RWPE2 (cell line): ENCODE results near the gene MOB3C.
"Not testable (repeated sequence)": the region's sequence is repeated elsewhere in the genome, so short reads cannot be mapped to it uniquely, and the experiment has no call there.

Source experiments
- ATAC-seq: fragments of 200-7000 bp; cut with Tn5 transposase; 3 replicates; pipeline ENCODE4 v1.9.1; 2021; ENCODE audit warnings: low read depth
- DNase-seq: peaks from one replicate; pipeline ENCODE4 v3.0.0-alpha.2; 2020; ENCODE audit warnings: low spot score
- H3K27ac ChIP-seq: fragments of 450-650 bp; 2 replicates; pipeline ENCODE4 v1.5.1; 2017; ENCODE audit warnings: mild to moderate bottlenecking; ENCODE audit not compliant: poor library complexity, severe bottlenecking
- H3K27me3 ChIP-seq: fragments of 250-450 bp; sonication (Bioruptor Pico); 2 replicates; pipeline ENCODE4 v1.5.1; 2021; ENCODE audit warnings: mild to moderate bottlenecking, moderate library complexity; ENCODE audit not compliant: insufficient read depth, poor library complexity, severe bottlenecking
- H3K36me3 ChIP-seq: fragments of 250-450 bp; sonication (Bioruptor Pico); 2 replicates; pipeline ENCODE4 v1.5.1; 2020; ENCODE audit warnings: low read depth, mild to moderate bottlenecking, moderate library complexity
- H3K4me1 ChIP-seq: fragments of 250-450 bp; sonication (Bioruptor Pico); 2 replicates; pipeline ENCODE4 v1.5.1; 2021; ENCODE audit warnings: mild to moderate bottlenecking, moderate library complexity; ENCODE audit not compliant: insufficient read depth, poor library complexity, severe bottlenecking
- H3K4me3 ChIP-seq: fragments of 250-450 bp; sonication (Bioruptor Pico); 2 replicates; pipeline ENCODE4 v1.5.1; 2021; ENCODE audit warnings: mild to moderate bottlenecking, moderate library complexity; ENCODE audit not compliant: severe bottlenecking
- H3K9me3 ChIP-seq: fragments of 250-450 bp; sonication (Bioruptor Pico); 2 replicates; pipeline ENCODE4 v1.5.1; 2021; ENCODE audit warnings: mild to moderate bottlenecking, moderate library complexity; ENCODE audit not compliant: severe bottlenecking
- CTCF ChIP-seq: fragments of 450-650 bp; IDR thresholded peaks from one replicate; pipeline ENCODE4 v1.5.1; 2017; ENCODE audit warnings: mild to moderate bottlenecking, moderate library complexity; ENCODE audit not compliant: poor library complexity, severe bottlenecking

MOB3C gene

GRCh38 chr1:46657775-46658174 is 41.2 kb upstream of the MOB3C start:
- H3K4me3 ChIP-seq = no peak overlapping the region
- DNase-seq = no peak
- no peak for TF ChIP-seq CTCF
- no peaks in the 10 kb centered on the region for H3K27me3 ChIP-seq
- no peak for ATAC-seq
- no peaks in the 10 kb centered on the region for H3K9me3 ChIP-seq
- peaks cover 62% of the 10 kb centered on the region for H3K36me3 ChIP-seq
- no peak overlapping the region for H3K27ac ChIP-seq
- H3K4me1 ChIP-seq = no peaks in the 10 kb centered on the region

- Histone ChIP-seq H3K4me1 (no peaks in the 10 kb centered on the region), H3K27ac (no peak overlapping the region), H3K9me3 (no peaks in the 10 kb centered on the region), H3K4me3 (no peak overlapping the region), H3K27me3 (no peaks in the 10 kb centered on the region), H3K36me3 (peaks cover 65% of the 10 kb centered on the region)
- DNase-seq = no peak
- TF ChIP-seq CTCF = no peak
- no peak for ATAC-seq
Observed at GRCh38 chr1:46656643-46657042, 40.0 kb upstream of the MOB3C start.

- Histone ChIP-seq H3K9me3 (no peaks in the 10 kb centered on the region), H3K36me3 (peaks cover 72% of the 10 kb centered on the region), H3K4me3 (no peak overlapping the region), H3K4me1 (no peaks in the 10 kb centered on the region), H3K27me3 (no peaks in the 10 kb centered on the region), H3K27ac (no peak overlapping the region)
- ATAC-seq = no peak
- TF ChIP-seq CTCF = no peak
- no peak for DNase-seq
Observed at GRCh38 chr1:46655848-46656247, 39.2 kb upstream of the MOB3C start.

- H3K36me3 ChIP-seq = peaks cover 83% of the 10 kb centered on the region
- not testable (repeated sequence) for H3K27ac ChIP-seq, H3K4me1 ChIP-seq, H3K27me3 ChIP-seq, DNase-seq, ATAC-seq, H3K4me3 ChIP-seq, H3K9me3 ChIP-seq
Observed at GRCh38 chr1:46654698-46655097, 38.1 kb upstream of the MOB3C start.

- H3K27ac ChIP-seq = no peak overlapping the region
- H3K27me3 ChIP-seq = no peaks in the 10 kb centered on the region
- H3K4me3 ChIP-seq = no peak overlapping the region
- ATAC-seq (no peak), DNase-seq (no peak)
- peaks cover 10% of the 10 kb centered on the region for H3K9me3 ChIP-seq
- H3K4me1 ChIP-seq = no peaks in the 10 kb centered on the region
- TF ChIP-seq CTCF = no peak
- H3K36me3 ChIP-seq = peaks cover 84% of the 10 kb centered on the region
Observed at GRCh38 chr1:46654012-46654411, 37.4 kb upstream of the MOB3C start.
